Suprapubic skin (tissue), 4 donors: Measurements from ENCODE around the gene EPAS1. TPM values are rescaled to one million over a fixed set of nuclear protein-coding genes. Genes with fewer than 3 reads are reported as not detected.

Source experiments
- DNase-seq, 2 donors: peaks; one replicate each; pipeline ENCODE4 v3.0.0-alpha.2; 2019; ENCODE audit warnings: low spot score in 2 of 2
- H3K27ac ChIP-seq: fragments of 200-600 bp; sonication (generic); one replicate; pipeline ENCODE4 v1.5.1; 2019
- H3K27me3 ChIP-seq: fragments of 200-600 bp; sonication (generic); one replicate; pipeline ENCODE4 v1.5.1; 2019
- H3K36me3 ChIP-seq: fragments of 200-600 bp; sonication (generic); one replicate; pipeline ENCODE4 v1.5.1; 2019
- H3K4me1 ChIP-seq: fragments of 200-600 bp; sonication (generic); one replicate; pipeline ENCODE4 v1.5.1; 2019
- H3K4me3 ChIP-seq: fragments of 200-600 bp; sonication (generic); one replicate; pipeline ENCODE4 v1.5.1; 2019; ENCODE audit warnings: mild to moderate bottlenecking
- H3K9me3 ChIP-seq: fragments of 200-600 bp; sonication (generic); one replicate; pipeline ENCODE4 v1.5.1; 2019
- EP300 ChIP-seq: sonication (generic); formaldehyde crosslinking; IDR thresholded peaks from one replicate; pipeline ENCODE4 v1.6.1; 2017; ENCODE audit warnings: antibody characterized with exemption
- POLR2A ChIP-seq, 2 donors: fragments of 450-650 bp; IDR thresholded peaks; one replicate each; pipeline ENCODE4 v1.6.1; 2017; ENCODE audit warnings: antibody characterized with exemption in 2 of 2, mild to moderate bottlenecking in 2 of 2, moderate library complexity in 2 of 2
- POLR2AphosphoS5 ChIP-seq, 3 donors: sonication (generic); formaldehyde crosslinking; IDR thresholded peaks; one replicate each; pipeline ENCODE4 v1.6.1; 2017; ENCODE audit warnings: antibody characterized with exemption in 3 of 3
- WGBS: methylation state at CpG from one replicate; pipeline ENCODE4 v1.1.5; 2018; 5-methylcytosine and 5-hydroxymethylcytosine counted together
- total RNA-seq, 4 donors: library from RNA; depleted of rRNA; stranded (reverse); fragments of >200 nt; gene quantifications; one replicate each; pipeline ENCODE4 v1.1.0, GENCODE V29; 2016
- TF ChIP-seq, protein P1 (sequence below), 2 donors: fragments of 200-600 bp in 1 of 2; fragments of 450-650 bp in 1 of 2; sonication (generic) in 1 of 2; IDR thresholded peaks; one replicate each; pipeline ENCODE4 v1.5.1; 2016 to 2019; ENCODE audit warnings: antibody characterized with exemption in 2 of 2, mild to moderate bottlenecking in 1 of 2, moderate library complexity in 1 of 2

The EPAS1 gene
- total RNA-seq, 4 donors from 2014 or later, result 110 to 271 (median 142) TPM

DNA sequence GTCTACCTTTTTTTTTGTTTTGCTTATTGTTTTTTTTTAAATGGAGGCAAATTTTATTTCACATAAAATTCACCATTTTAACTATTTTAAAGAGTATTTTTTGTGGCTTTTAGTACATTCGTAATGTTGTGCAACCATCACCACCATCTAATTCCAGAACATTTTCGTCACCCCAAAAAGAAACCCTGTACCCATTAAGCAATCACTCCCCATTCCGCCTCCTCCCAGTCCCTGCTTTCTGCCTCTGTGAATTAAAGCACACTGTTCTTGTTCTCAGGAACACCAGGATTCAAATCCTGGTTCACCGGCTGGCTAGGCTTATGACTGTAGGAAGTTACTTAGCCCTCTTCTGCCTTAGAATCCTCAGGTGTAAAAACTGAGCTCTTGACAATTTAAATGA lies 36.9 kb upstream of the EPAS1 start:
- Histone ChIP-seq H3K27ac (no peak overlapping the region), H3K36me3 (no peaks in the 10 kb centered on the region), H3K27me3 (no peaks in the 10 kb centered on the region), H3K4me1 (peaks cover 7% of the 10 kb centered on the region), H3K4me3 (no peak overlapping the region), H3K9me3 (no peaks in the 10 kb centered on the region)
- WGBS, result 59% methylated on average over 4 of the region's 4 CpGs
- no peak for TF ChIP-seq EP300
- no peak for TF ChIP-seq POLR2A (IDR thresholded peaks at IDR 0.05)
- TF ChIP-seq, protein P1, sequence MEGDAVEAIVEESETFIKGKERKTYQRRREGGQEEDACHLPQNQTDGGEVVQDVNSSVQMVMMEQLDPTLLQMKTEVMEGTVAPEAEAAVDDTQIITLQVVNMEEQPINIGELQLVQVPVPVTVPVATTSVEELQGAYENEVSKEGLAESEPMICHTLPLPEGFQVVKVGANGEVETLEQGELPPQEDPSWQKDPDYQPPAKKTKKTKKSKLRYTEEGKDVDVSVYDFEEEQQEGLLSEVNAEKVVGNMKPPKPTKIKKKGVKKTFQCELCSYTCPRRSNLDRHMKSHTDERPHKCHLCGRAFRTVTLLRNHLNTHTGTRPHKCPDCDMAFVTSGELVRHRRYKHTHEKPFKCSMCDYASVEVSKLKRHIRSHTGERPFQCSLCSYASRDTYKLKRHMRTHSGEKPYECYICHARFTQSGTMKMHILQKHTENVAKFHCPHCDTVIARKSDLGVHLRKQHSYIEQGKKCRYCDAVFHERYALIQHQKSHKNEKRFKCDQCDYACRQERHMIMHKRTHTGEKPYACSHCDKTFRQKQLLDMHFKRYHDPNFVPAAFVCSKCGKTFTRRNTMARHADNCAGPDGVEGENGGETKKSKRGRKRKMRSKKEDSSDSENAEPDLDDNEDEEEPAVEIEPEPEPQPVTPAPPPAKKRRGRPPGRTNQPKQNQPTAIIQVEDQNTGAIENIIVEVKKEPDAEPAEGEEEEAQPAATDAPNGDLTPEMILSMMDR (IDR thresholded peaks at IDR 0.05), result no peak
- TF ChIP-seq POLR2AphosphoS5 (IDR thresholded peaks at IDR 0.05), result no peak
- DNase-seq, result no peak

DNA sequence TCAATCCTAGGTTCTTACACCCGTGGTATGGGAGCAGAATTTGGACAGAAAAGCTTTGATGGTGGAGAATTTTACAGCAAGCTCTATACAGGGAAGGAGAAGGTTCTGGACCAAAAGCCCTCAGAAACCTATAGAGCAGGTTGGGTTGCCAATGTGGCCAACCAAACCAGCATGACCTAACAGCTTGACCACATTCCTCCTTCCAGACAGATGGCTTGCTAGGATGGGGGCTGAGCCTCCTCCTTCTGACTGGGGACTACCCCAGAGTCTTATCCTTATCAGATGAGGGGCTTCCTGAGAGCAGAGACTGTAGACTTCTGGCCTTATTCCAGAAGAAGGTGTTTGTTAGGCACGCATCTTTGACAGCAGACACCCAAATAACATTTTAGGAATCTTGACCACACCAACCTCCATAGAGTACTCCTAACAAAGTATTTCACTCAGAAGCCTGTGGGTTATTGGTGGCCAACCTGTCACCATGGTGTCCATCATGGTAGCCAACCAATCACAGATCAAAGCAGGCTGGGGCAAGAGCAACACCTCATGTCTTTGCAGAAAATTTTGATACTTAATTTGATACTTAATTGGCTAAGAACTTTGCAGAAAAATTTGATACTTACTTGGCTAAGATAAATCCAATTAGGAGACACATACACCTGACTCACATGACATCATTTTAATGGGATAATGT lies 34.8 kb upstream of the EPAS1 start:
- no peaks in the 10 kb centered on the region for H3K36me3 ChIP-seq
- WGBS, result 80% methylated on average over 2 of the region's 2 CpGs
- no peak overlapping the region for H3K27ac ChIP-seq
- no peaks in the 10 kb centered on the region for H3K9me3 ChIP-seq
- TF ChIP-seq, protein P1 (IDR thresholded peaks at IDR 0.05), result no peak
- TF ChIP-seq POLR2A (IDR thresholded peaks at IDR 0.05), result no peak
- no peak for TF ChIP-seq POLR2AphosphoS5 (IDR thresholded peaks at IDR 0.05)
- no peak for TF ChIP-seq EP300
- no peak overlapping the region for H3K4me3 ChIP-seq
- peaks cover 7% of the 10 kb centered on the region for H3K4me1 ChIP-seq
- no peaks in the 10 kb centered on the region for H3K27me3 ChIP-seq
- DNase-seq, result no peak

DNA sequence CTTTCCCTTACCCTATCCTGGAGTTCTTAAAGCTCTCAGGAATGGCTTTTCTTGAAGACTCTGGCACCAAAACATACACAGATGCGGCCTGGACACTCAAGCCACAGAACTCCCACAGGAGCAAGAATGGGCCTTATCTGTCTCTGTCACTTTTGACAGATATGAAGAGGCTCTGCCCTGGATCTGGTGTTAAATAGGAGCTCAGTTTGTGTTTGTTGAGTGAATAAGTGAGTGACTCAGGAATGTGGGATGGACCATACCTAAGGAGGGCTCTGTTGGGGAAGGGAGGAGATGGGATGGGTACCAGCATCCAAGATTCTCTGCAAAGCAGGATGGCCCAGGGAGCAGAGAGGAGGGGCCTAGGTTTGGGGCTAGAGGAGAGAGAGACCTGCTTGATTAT lies 33.9 kb upstream of the EPAS1 start:
- H3K4me1 ChIP-seq, result peaks cover 7% of the 10 kb centered on the region
- no peaks in the 10 kb centered on the region for H3K36me3 ChIP-seq
- no peak overlapping the region for H3K27ac ChIP-seq
- WGBS, result 100% methylated on average over 1 of the region's 1 CpG
- H3K4me3 ChIP-seq, result no peak overlapping the region
- no peaks in the 10 kb centered on the region for H3K9me3 ChIP-seq
- no peak for DNase-seq
- TF ChIP-seq POLR2A (IDR thresholded peaks at IDR 0.05), result no peak
- TF ChIP-seq, protein P1 (IDR thresholded peaks at IDR 0.05), result no peak
- H3K27me3 ChIP-seq, result no peaks in the 10 kb centered on the region

DNA sequence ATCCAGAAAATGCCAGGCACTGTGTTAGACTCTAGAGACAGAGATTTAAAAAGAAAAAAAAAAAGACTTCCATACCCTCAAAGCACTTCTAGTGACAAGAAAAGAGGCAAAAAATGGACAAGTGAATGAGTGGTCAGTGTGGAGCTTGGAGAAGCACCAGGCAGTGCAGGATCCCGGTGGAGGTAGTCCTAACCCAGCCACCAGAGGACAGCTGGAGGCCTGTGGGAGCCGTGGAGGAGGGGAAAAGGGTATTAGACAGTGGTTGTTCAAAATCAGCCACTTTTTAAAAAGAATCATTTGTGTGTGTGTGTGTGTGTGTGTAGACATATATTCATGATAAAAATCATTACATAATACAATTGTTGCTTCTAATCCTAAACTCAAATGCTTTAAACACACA lies 32.8 kb upstream of the EPAS1 start:
- TF ChIP-seq POLR2AphosphoS5 (IDR thresholded peaks at IDR 0.05) (no peak), EP300 (no peak), POLR2A (IDR thresholded peaks at IDR 0.05) (no peak)
- TF ChIP-seq, protein P1 (IDR thresholded peaks at IDR 0.05), result no peak
- DNase-seq, result no peak
- WGBS, result 84% methylated on average over 2 of the region's 2 CpGs

DNA sequence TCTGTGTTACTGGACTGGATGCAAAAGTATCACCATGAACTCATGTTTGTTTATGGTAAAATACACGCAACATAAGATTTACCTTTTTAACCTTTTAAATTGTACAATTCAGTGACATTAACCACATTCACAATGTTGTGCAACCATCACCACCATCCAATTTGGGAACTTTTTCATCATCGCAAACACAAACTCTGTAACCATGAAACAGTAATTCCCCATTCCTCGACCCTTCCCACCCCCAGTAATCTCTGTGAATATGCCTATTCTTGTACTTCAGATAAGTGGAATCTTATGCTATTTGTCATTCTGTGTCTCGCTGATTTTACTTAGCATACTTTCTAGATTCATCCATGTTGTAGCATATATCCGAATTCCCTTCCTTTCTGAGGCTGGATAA lies 31.1 kb upstream of the EPAS1 start:
- no peaks in the 10 kb centered on the region for H3K36me3 ChIP-seq
- WGBS, result 88% methylated on average over 5 of the region's 5 CpGs

More for the DNA sequence above, 32.8 kb upstream of the EPAS1 start:
- Histone ChIP-seq H3K4me1 (peaks cover 12% of the 10 kb centered on the region), H3K9me3 (no peaks in the 10 kb centered on the region), H3K27me3 (no peaks in the 10 kb centered on the region), H3K36me3 (no peaks in the 10 kb centered on the region), H3K27ac (no peak overlapping the region), H3K4me3 (no peak overlapping the region)

More for the DNA sequence above, 31.1 kb upstream of the EPAS1 start:
- no peak overlapping the region for H3K27ac ChIP-seq
- DNase-seq, result no peak
- H3K4me1 ChIP-seq, result peaks cover 6% of the 10 kb centered on the region
- H3K9me3 ChIP-seq, result no peaks in the 10 kb centered on the region
- TF ChIP-seq, protein P1 (IDR thresholded peaks at IDR 0.05), result no peak
- H3K4me3 ChIP-seq, result no peak overlapping the region
- H3K27me3 ChIP-seq, result no peaks in the 10 kb centered on the region
